Measurements from ENCODE around the gene PSME2. TPM values are rescaled to one million over a fixed set of nuclear protein-coding genes. Genes with fewer than 3 reads are reported as not detected.

The PSME2 gene
- total and polyA plus RNA-seq, 2 experiments from 2014 or later, result 54.0 to 259 TPM

DNA sequence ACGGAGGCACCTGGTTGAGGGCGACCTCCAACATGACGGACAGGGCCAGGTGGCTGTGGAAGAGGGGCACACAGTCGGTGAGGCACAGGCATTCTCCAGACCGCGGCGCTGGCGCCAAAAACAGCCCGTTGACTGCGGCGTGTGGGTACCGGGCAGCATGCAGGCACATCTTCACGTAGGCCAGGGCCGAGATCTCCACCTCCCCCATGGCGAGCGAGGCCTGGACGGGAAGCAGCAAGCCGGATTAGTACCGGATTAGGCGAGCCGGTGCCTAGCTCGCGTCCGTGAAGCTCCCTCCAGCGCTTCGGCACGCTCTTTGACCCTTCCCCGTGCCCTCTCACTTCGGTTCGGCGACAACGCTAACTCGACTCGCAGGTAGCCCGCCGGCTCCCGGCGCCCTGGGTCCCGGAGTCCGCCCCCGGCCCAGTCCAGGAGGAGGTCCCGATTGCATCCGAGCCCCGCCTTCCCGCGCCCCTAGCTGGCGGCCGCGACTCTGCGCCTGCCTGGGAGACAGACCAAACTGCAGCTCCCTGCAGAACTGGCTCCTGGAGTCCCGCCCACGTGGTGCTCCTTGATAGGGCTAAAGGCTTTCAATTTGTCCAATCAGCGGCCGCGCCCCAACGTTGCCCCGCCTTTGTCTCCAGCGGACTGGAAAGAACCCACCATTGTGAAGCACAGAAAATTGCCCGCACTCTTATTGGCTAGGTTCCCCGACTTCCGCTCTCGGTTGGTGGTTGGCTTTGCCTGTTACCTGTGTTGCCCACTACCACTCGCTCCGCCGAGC is 5.1 kb downstream of the PSME2 start, which contains the start of gene EMC9:
TSS of gene EMC9 (minus strand) at position 495 of the 784 bp plus-strand sequence. CDS start at position 208, 287 bp downstream.
- Mint-ChIP-seq H3K27ac (peak within 1 kb of the TSS; percentile 98), H3K4me1 (peaks cover 44% of the 10 kb centered on the region), H3K27me3 (ENCODE audit: insufficient read depth, low read depth, poor library complexity) (peaks cover 25% of the 10 kb centered on the region), H3K9me3 (no peaks in the 10 kb centered on the region), H3K4me3 (peak within 1 kb of the TSS; percentile 99), H3K36me3 (ENCODE audit: low read depth) (peaks cover 56% of the 10 kb centered on the region)
- peak within 1 kb of the TSS; percentile 67 for H2AFZ ChIP-seq
- peaks cover 9% of the 10 kb centered on the region for H4K20me1 ChIP-seq (replicated peaks; ENCODE audit: insufficient read depth)
- ATAC-seq (peak; percentile 86), DNase-seq (ENCODE audit: low spot score) (peak; percentile 100)
- peaks cover 31% of the 10 kb centered on the region for H3F3A ChIP-seq (replicated peaks; ENCODE audit: low read depth)
- peaks cover 24% of the 10 kb centered on the region for H3K4me1 ChIP-seq (ENCODE audit: insufficient read depth)
- peak within 1 kb of the TSS; percentile 99 for H3K4me3 ChIP-seq
- TF ChIP-seq NANOG (IDR thresholded peaks at IDR 0.05; ENCODE audit: borderline replicate concordance), result no peak
- TF ChIP-seq CREB1 (CRISPR knock-in tag; IDR thresholded peaks at IDR 0.05; ENCODE audit: low read depth), result peak; percentile 61
- no peak for TF ChIP-seq REST (IDR thresholded peaks at IDR 0.05; ENCODE audit: unreplicated experiment)
- no peak for TF ChIP-seq EZH2phosphoT487 (IDR thresholded peaks at IDR 0.05; ENCODE audit: unreplicated experiment)
- TF ChIP-seq ZNF114 (CRISPR knock-in tag; IDR thresholded peaks at IDR 0.05), result no peak
- TF ChIP-seq, protein P1, sequence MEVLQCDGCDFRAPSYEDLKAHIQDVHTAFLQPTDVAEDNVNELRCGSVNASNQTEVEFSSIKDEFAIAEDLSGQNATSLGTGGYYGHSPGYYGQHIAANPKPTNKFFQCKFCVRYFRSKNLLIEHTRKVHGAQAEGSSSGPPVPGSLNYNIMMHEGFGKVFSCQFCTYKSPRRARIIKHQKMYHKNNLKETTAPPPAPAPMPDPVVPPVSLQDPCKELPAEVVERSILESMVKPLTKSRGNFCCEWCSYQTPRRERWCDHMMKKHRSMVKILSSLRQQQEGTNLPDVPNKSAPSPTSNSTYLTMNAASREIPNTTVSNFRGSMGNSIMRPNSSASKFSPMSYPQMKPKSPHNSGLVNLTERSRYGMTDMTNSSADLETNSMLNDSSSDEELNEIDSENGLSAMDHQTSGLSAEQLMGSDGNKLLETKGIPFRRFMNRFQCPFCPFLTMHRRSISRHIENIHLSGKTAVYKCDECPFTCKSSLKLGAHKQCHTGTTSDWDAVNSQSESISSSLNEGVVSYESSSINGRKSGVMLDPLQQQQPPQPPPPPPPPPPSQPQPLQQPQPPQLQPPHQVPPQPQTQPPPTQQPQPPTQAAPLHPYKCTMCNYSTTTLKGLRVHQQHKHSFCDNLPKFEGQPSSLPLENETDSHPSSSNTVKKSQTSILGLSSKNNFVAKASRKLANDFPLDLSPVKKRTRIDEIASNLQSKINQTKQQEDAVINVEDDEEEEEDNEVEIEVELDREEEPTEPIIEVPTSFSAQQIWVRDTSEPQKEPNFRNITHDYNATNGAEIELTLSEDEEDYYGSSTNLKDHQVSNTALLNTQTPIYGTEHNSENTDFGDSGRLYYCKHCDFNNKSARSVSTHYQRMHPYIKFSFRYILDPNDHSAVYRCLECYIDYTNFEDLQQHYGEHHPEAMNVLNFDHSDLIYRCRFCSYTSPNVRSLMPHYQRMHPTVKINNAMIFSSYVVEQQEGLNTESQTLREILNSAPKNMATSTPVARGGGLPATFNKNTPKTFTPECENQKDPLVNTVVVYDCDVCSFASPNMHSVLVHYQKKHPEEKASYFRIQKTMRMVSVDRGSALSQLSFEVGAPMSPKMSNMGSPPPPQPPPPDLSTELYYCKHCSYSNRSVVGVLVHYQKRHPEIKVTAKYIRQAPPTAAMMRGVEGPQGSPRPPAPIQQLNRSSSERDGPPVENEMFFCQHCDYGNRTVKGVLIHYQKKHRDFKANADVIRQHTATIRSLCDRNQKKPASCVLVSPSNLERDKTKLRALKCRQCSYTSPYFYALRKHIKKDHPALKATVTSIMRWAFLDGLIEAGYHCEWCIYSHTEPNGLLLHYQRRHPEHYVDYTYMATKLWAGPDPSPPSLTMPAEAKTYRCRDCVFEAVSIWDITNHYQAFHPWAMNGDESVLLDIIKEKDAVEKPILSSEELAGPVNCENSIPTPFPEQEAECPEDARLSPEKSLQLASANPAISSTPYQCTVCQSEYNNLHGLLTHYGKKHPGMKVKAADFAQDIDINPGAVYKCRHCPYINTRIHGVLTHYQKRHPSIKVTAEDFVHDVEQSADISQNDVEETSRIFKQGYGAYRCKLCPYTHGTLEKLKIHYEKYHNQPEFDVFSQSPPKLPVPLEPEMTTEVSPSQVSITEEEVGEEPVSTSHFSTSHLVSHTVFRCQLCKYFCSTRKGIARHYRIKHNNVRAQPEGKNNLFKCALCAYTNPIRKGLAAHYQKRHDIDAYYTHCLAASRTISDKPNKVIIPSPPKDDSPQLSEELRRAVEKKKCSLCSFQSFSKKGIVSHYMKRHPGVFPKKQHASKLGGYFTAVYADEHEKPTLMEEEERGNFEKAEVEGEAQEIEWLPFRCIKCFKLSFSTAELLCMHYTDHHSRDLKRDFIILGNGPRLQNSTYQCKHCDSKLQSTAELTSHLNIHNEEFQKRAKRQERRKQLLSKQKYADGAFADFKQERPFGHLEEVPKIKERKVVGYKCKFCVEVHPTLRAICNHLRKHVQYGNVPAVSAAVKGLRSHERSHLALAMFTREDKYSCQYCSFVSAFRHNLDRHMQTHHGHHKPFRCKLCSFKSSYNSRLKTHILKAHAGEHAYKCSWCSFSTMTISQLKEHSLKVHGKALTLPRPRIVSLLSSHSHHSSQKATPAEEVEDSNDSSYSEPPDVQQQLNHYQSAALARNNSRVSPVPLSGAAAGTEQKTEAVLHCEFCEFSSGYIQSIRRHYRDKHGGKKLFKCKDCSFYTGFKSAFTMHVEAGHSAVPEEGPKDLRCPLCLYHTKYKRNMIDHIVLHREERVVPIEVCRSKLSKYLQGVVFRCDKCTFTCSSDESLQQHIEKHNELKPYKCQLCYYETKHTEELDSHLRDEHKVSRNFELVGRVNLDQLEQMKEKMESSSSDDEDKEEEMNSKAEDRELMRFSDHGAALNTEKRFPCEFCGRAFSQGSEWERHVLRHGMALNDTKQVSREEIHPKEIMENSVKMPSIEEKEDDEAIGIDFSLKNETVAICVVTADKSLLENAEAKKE (CRISPR knock-in tag; IDR thresholded peaks at IDR 0.05), result no peak
- TF ChIP-seq, protein P2, sequence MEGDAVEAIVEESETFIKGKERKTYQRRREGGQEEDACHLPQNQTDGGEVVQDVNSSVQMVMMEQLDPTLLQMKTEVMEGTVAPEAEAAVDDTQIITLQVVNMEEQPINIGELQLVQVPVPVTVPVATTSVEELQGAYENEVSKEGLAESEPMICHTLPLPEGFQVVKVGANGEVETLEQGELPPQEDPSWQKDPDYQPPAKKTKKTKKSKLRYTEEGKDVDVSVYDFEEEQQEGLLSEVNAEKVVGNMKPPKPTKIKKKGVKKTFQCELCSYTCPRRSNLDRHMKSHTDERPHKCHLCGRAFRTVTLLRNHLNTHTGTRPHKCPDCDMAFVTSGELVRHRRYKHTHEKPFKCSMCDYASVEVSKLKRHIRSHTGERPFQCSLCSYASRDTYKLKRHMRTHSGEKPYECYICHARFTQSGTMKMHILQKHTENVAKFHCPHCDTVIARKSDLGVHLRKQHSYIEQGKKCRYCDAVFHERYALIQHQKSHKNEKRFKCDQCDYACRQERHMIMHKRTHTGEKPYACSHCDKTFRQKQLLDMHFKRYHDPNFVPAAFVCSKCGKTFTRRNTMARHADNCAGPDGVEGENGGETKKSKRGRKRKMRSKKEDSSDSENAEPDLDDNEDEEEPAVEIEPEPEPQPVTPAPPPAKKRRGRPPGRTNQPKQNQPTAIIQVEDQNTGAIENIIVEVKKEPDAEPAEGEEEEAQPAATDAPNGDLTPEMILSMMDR (conservative IDR thresholded peaks at IDR 0.05; ENCODE audit: low read depth in 2 of 2), result peak; percentile 0 to 9; a peak in 1 of 4 replicates
- TF ChIP-seq, protein P3, sequence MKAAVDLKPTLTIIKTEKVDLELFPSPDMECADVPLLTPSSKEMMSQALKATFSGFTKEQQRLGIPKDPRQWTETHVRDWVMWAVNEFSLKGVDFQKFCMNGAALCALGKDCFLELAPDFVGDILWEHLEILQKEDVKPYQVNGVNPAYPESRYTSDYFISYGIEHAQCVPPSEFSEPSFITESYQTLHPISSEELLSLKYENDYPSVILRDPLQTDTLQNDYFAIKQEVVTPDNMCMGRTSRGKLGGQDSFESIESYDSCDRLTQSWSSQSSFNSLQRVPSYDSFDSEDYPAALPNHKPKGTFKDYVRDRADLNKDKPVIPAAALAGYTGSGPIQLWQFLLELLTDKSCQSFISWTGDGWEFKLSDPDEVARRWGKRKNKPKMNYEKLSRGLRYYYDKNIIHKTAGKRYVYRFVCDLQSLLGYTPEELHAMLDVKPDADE (IDR thresholded peaks at IDR 0.05), result no peak
- no peak for TF ChIP-seq JUNB (IDR thresholded peaks at IDR 0.05; ENCODE audit: unreplicated experiment)
- peak; percentile 98 for TF ChIP-seq POLR2AphosphoS5 (IDR thresholded peaks at IDR 0.05; ENCODE audit: low read depth)
- no peak for TF ChIP-seq ZNF331 (CRISPR knock-in tag; IDR thresholded peaks at IDR 0.05; ENCODE audit: low read depth)
- no peak for TF ChIP-seq EZH2 (IDR thresholded peaks at IDR 0.05; ENCODE audit: low read depth, unreplicated experiment)
- TF ChIP-seq STAT1 (IDR thresholded peaks at IDR 0.05; ENCODE audit: unreplicated experiment), result no peak
- H3K27me3 ChIP-seq (ENCODE audit: insufficient read depth), result no peaks in the 10 kb centered on the region
- H3K4me2 ChIP-seq, result peak within 1 kb of the TSS; percentile 95
- H3K36me3 ChIP-seq (ENCODE audit: insufficient read depth), result peaks cover 20% of the 10 kb centered on the region; the same call in 1 of the 2 replicates
- H3K79me2 ChIP-seq (replicated peaks; ENCODE audit: insufficient read depth), result peaks cover 35% of the 10 kb centered on the region
- H3K9me2 ChIP-seq (ENCODE audit: insufficient read depth), result no peaks in the 10 kb centered on the region
- peak within 1 kb of the TSS; percentile 68 for H3K27ac ChIP-seq (ENCODE audit: low read depth)
